Naive thymus-derived CD4-positive, alpha-beta T cell (primary cell): ENCODE measurements around the gene TRAK2. TPM values are rescaled to one million over a fixed set of nuclear protein-coding genes. Genes with fewer than 3 reads are reported as not detected.
"Not testable (repeated sequence)": the region's sequence is repeated elsewhere in the genome, so short reads cannot be mapped to it uniquely, and the experiment has no call there.

ENCODE experiments used
- ATAC-seq: fragments of 150-1000 bp; cut with Tn5 transposase; 2 replicates; pipeline ENCODE4 v1.10.0; 2021; ENCODE audit warnings: mild to moderate bottlenecking, moderate library complexity
- CTCF ChIA-PET: fragments of 350-600 bp; sonication (Branson Sonifier 250); formaldehyde crosslinking; loops from one replicate; lab custom pipeline; 2021; ENCODE audit warnings: antibody characterized with exemption; lab: Charles Lee
- POLR2A ChIA-PET: fragments of 350-600 bp; sonication (Branson Sonifier 250); formaldehyde crosslinking; loops from one replicate; lab custom pipeline; 2021; ENCODE audit warnings: antibody characterized with exemption, inconsistent platforms; lab: Charles Lee
- DNase-seq, 9 donors: peaks; one replicate each; pipeline versions ENCODE4 v3.0.0 to v3.0.0-alpha.2; 2020 to 2022; ENCODE audit warnings: mixed read lengths in 1 of 9
- H3K27ac ChIP-seq: one replicate; pipeline ENCODE4 v1.7.0; 2013; ENCODE audit warnings: mild to moderate bottlenecking, low read depth, low read length, moderate library complexity
- H3K27me3 ChIP-seq, 2 donors: one replicate each; pipeline ENCODE4 v1.7.0; 2013; ENCODE audit warnings: low read length in 2 of 2, mild to moderate bottlenecking in 2 of 2, moderate library complexity in 2 of 2; ENCODE audit not compliant: control insufficient read depth in 2 of 2, insufficient read depth in 2 of 2
- H3K36me3 ChIP-seq, 3 experiments: 1 replicate in 2 of 3; 2 replicates in 1 of 3; pipeline ENCODE4 v1.7.0; 2013; ENCODE audit warnings: low read length in 3 of 3, mild to moderate bottlenecking in 3 of 3, moderate library complexity in 1 of 3; ENCODE audit not compliant: insufficient read depth in 3 of 3, control insufficient read depth in 2 of 3
- H3K4me1 ChIP-seq, 2 donors: one replicate each; pipeline ENCODE4 v1.7.0; 2013; ENCODE audit warnings: low read length in 2 of 2, mild to moderate bottlenecking in 2 of 2, moderate library complexity in 1 of 2; ENCODE audit not compliant: control insufficient read depth in 2 of 2, insufficient read depth in 2 of 2
- H3K4me3 ChIP-seq: 2 replicates; pipeline ENCODE4 v1.7.0; 2013; ENCODE audit warnings: mild to moderate bottlenecking, low read length
- H3K9me3 ChIP-seq, 3 experiments: 1 replicate in 2 of 3; 2 replicates in 1 of 3; pipeline ENCODE4 v1.7.0; 2013; ENCODE audit warnings: low read length in 3 of 3; ENCODE audit not compliant: control insufficient read depth in 2 of 3
- H3K27ac Mint-ChIP-seq, 9 donors: one replicate each; pipeline ENCODE4 v1.8.0; 2020 to 2022; ENCODE audit warnings: mixed read lengths in 9 of 9, mild to moderate bottlenecking in 8 of 9, moderate library complexity in 5 of 9, inconsistent platforms in 2 of 9
- H3K27me3 Mint-ChIP-seq, 5 donors: one replicate each; pipeline ENCODE4 v1.8.0; 2021 to 2022; ENCODE audit warnings: mixed read lengths in 5 of 5, mild to moderate bottlenecking in 1 of 5
- H3K36me3 Mint-ChIP-seq, 5 donors: one replicate each; pipeline ENCODE4 v1.8.0; 2020 to 2022; ENCODE audit warnings: mixed read lengths in 5 of 5, mild to moderate bottlenecking in 3 of 5, inconsistent platforms in 1 of 5
- H3K4me1 Mint-ChIP-seq, 7 donors: one replicate each; pipeline ENCODE4 v1.8.0; 2020 to 2022; ENCODE audit warnings: mixed read lengths in 7 of 7, mild to moderate bottlenecking in 3 of 7, inconsistent platforms in 1 of 7
- H3K4me3 Mint-ChIP-seq, 10 donors: one replicate each; pipeline ENCODE4 v1.8.0; 2020 to 2022; ENCODE audit warnings: mild to moderate bottlenecking in 10 of 10, mixed read lengths in 10 of 10, moderate library complexity in 6 of 10, inconsistent platforms in 2 of 10
- H3K9me3 Mint-ChIP-seq, 11 donors: one replicate each; pipeline ENCODE4 v1.8.0; 2020 to 2022; ENCODE audit warnings: mixed read lengths in 11 of 11, mild to moderate bottlenecking in 4 of 11, inconsistent platforms in 1 of 11, moderate library complexity in 1 of 11
- intact Hi-C, 2 donors: fragments of 100-400 bp; cut with micrococcal nuclease; formaldehyde crosslinking; loops; one replicate each; pipeline ENCODE4 v1.15.1; 2023
- polyA plus RNA-seq, 2 donors: library from polyadenylated mRNA; unstranded; fragments of 300-500 nt; fragmentation: Illumina TruSeq; gene quantifications; one replicate each; pipeline ENCODE4 v1.2.3, GENCODE V29; 2021
- total RNA-seq, 6 experiments: library from RNA in 5 of 6; stranded (reverse) in 5 of 6; gene quantifications; 1 replicate in 5 of 6; 2 replicates in 1 of 6; pipeline ENCODE4 v1.2.3 and lab custom pipeline; 2021 to 2026

Gene TRAK2
- 10 to 100 TPM; 27.8 to 47.6 (median 35.2) TPM for total RNA-seq
- polyA plus RNA-seq: 10 to 100 TPM; 27.2 to 30.7 TPM
- total RNA-seq (lab: John Stamatoyannopoulos, UW): 110 reads per million, percentile 86 among the genes with 10 or more reads in this experiment

- Histone ChIP-seq H3K27ac (peak within 1 kb of the TSS; percentile 83), H3K9me3 (no peaks in the 10 kb centered on the region), H3K4me3 (peak within 1 kb of the TSS; percentile 96), H3K27me3 (no peaks in the 10 kb centered on the region), H3K36me3 (peaks cover 0 to 6% (median 0%) of the 10 kb centered on the region in 3 experiments), H3K4me1 (peaks cover 33 to 39% of the 10 kb centered on the region in 2 donors)
- peaks cover 27 to 69% (median 41%) of the 10 kb centered on the region in 7 donors for H3K4me1 Mint-ChIP-seq
- intact Hi-C loops: loop anchor here (1.0 to 10.0 kb wide), 28 partner anchors 18 to 927 kb away; partner anchors contain the start of genes CASP10 (in 2 of the 2), HYCC2 (in 2 of the 2), NIF3L1 (in 2 of the 2) and NOP58 (in 2 of the 2)
- H3K9me3 Mint-ChIP-seq: no peaks in the 10 kb centered on the region
- peak within 1 kb of the TSS; percentile 94 to 98 (median 97) for H3K4me3 Mint-ChIP-seq
- H3K27ac Mint-ChIP-seq: peak within 1 kb of the TSS; percentile 85 to 97 (median 95)
- DNase-seq: peak; percentile 84 to 95 (median 92)
- ATAC-seq: peak; percentile 96
- peaks cover 0 to 11% (median 6%) of the 10 kb centered on the region in 5 donors for H3K36me3 Mint-ChIP-seq
- CTCF ChIA-PET: interaction anchor here (0.5 to 2.9 kb wide), 6 partner anchors 11 to 647 kb away, joined by 3 to 7 read pairs (median 4); partner anchors contain the start of gene CASP10
- H3K27me3 Mint-ChIP-seq: peaks cover 0 to 8% (median 0%) of the 10 kb centered on the region in 5 donors
- POLR2A ChIA-PET: interaction anchor here (0.7 to 5.0 kb wide), 28 partner anchors 10 to 1788 kb away, joined by 3 to 26 read pairs (median 5); partner anchors contain the start of genes ALS2, CASP10, CASP8 and CFLAR
Measured at GRCh38 chr2:201451292-201452057, at the start of gene TRAK2, which contains the start of gene STRADB. TSS of gene TRAK2 (minus strand) at chr2:201451458. CDS start at chr2:201420507, 30,951 bp downstream. TSS of gene STRADB (plus strand) at chr2:201451740. CDS start at chr2:201454841, 3,101 bp downstream.

GRCh38 chr2:201500534-201500933 is 49.3 kb upstream of the TRAK2 start:
- intact Hi-C loops: no loop called here
- ATAC-seq (no peak), DNase-seq (no peak)
- H3K4me3 Mint-ChIP-seq: no peak overlapping the region
- peaks cover 0 to 7% (median 0%) of the 10 kb centered on the region in 5 donors for H3K27me3 Mint-ChIP-seq
- Histone ChIP-seq H3K27ac (no peak overlapping the region), H3K27me3 (no peaks in the 10 kb centered on the region), H3K4me3 (no peak overlapping the region), H3K4me1 (no peaks in the 10 kb centered on the region), H3K9me3 (no peaks in the 10 kb centered on the region), H3K36me3 (no peaks in the 10 kb centered on the region)
- H3K36me3 Mint-ChIP-seq: peaks cover 0 to 47% (median 29%) of the 10 kb centered on the region in 5 donors
- POLR2A ChIA-PET: no interaction called here
- H3K4me1 Mint-ChIP-seq: no peaks in the 10 kb centered on the region
- H3K27ac Mint-ChIP-seq: no peak overlapping the region
- H3K9me3 Mint-ChIP-seq: peaks cover 7 to 41% (median 19%) of the 10 kb centered on the region in 11 donors
- CTCF ChIA-PET: interaction anchor here (0.6 kb wide), 1 partner anchor 1625 kb away, joined by 5 read pairs; no protein-coding TSS in a partner anchor

DNA sequence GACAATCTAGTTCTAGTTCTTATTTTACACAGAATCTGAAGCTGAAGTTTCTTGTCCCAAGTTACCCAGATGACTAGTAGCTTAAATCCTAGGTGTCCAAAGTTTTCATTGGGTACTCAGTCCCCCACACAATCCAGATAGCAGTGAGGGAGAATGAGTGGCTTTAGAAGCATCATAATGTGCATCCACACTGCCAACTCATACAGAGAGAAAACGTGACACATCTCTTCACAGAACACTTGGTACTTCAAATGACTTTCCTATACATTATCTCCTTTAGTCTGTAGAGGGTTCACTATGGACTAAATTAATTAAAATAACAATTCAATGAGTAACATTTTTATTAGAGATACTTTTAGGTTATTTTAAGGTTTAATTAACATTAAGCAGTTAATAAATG is 45.5 kb upstream of the TRAK2 start:
- ChIA-PET CTCF (no interaction called here), POLR2A (no interaction called here)
- ATAC-seq (no peak), DNase-seq (no peak)
- intact Hi-C loops: no loop called here
- Histone ChIP-seq H3K9me3 (no peaks in the 10 kb centered on the region), H3K36me3 (no peaks in the 10 kb centered on the region), H3K27ac (no peak overlapping the region), H3K4me1 (no peaks in the 10 kb centered on the region), H3K27me3 (no peaks in the 10 kb centered on the region), H3K4me3 (no peak overlapping the region)
- Mint-ChIP-seq H3K9me3 (peaks cover 0 to 11% (median 4%) of the 10 kb centered on the region in 11 donors), H3K27ac (no peak overlapping the region), H3K27me3 (peaks cover 0 to 23% (median 0%) of the 10 kb centered on the region in 5 donors), H3K4me1 (no peaks in the 10 kb centered on the region), H3K4me3 (no peak overlapping the region), H3K36me3 (peaks cover 0 to 26% (median 10%) of the 10 kb centered on the region in 5 donors)

DNA sequence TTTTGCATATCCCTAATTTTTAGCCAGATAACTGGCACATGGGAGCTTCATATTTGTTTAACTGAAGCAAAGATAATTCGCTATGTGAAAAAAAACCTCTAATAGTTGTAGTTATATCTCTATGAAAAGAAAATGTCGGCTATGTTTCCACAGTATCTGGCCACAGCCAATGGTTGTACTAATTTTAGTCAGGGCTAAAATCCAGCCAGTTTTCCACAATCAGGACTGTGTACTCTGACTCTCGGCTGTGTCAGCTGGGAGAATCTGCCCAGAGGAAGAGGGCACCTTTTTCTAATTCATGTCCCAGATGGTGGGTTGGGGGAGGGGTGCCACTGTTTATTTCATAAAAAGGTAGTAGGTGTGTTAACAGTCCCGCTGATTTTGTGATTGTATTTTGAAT is 39.0 kb upstream of the TRAK2 start:
- CTCF ChIA-PET: no interaction called here
- intact Hi-C loops: no loop called here
- Histone ChIP-seq H3K4me1 (no peaks in the 10 kb centered on the region), H3K36me3 (no peaks in the 10 kb centered on the region), H3K4me3 (no peak overlapping the region), H3K9me3 (no peaks in the 10 kb centered on the region), H3K27me3 (no peaks in the 10 kb centered on the region), H3K27ac (no peak overlapping the region)
- DNase-seq: no peak
- Mint-ChIP-seq H3K9me3 (peaks cover 0 to under 1% (median 0%) of the 10 kb centered on the region in 11 donors), H3K4me1 (peaks cover 0 to 1% (median 0%) of the 10 kb centered on the region in 7 donors), H3K4me3 (no peak overlapping the region), H3K27me3 (peaks cover 0 to 39% (median 0%) of the 10 kb centered on the region in 5 donors), H3K27ac (no peak overlapping the region), H3K36me3 (no peaks in the 10 kb centered on the region)
- POLR2A ChIA-PET: interaction anchor here (0.6 kb wide), 1 partner anchor 11 kb away, joined by 3 read pairs; no protein-coding TSS in a partner anchor
- no peak for ATAC-seq

DNA sequence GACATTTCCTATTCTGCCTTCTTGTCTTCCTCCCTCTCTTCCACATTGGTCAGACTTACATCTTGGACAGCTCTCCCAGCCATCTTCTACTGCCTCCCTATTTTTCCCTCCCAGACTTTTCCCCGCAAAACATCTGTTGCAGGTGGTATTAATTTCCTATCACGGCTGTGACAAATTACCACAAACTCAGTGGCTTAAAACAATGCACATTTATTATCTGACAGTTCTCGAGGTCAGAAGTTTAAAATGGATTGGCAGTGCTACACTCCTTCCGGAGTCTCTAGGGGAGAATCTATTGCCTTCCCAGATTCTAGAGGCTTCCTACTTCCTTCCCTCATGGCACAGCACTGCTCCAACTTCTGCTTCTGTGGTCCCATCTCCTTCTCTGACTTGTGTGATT is 33.5 kb upstream of the TRAK2 start:
- ATAC-seq (no peak), DNase-seq (no peak)
- Mint-ChIP-seq H3K36me3 (peaks cover 0 to 24% (median 14%) of the 10 kb centered on the region in 5 donors), H3K4me3 (no peak overlapping the region), H3K4me1 (peaks cover 0 to 4% (median 0%) of the 10 kb centered on the region in 7 donors), H3K9me3 (peaks cover 0 to 7% (median 0%) of the 10 kb centered on the region in 11 donors), H3K27ac (no peak overlapping the region), H3K27me3 (peaks cover 0 to 10% (median 0%) of the 10 kb centered on the region in 5 donors)
- ChIA-PET CTCF (interaction anchor here (0.7 kb wide), 1 partner anchor 9 kb away, joined by 3 read pairs; no protein-coding TSS in a partner anchor), POLR2A (no interaction called here)
- Histone ChIP-seq H3K4me3 (no peak overlapping the region), H3K27ac (no peak overlapping the region), H3K9me3 (no peaks in the 10 kb centered on the region), H3K27me3 (no peaks in the 10 kb centered on the region), H3K4me1 (no peaks in the 10 kb centered on the region), H3K36me3 (no peaks in the 10 kb centered on the region)
- intact Hi-C loops: no loop called here

GRCh38 chr2:201483758-201484157 is 32.5 kb upstream of the TRAK2 start:
- intact Hi-C loops, H3K4me3 ChIP-seq, H3K4me1 ChIP-seq, POLR2A ChIA-PET, H3K4me1 Mint-ChIP-seq, H3K9me3 ChIP-seq, DNase-seq, CTCF ChIA-PET, H3K27ac ChIP-seq, H3K27me3 ChIP-seq, ATAC-seq, H3K27me3 Mint-ChIP-seq, H3K4me3 Mint-ChIP-seq, H3K27ac Mint-ChIP-seq, H3K9me3 Mint-ChIP-seq, H3K36me3 ChIP-seq: not testable (repeated sequence)
- H3K36me3 Mint-ChIP-seq: peaks cover 0 to 24% (median 14%) of the 10 kb centered on the region in 5 donors
